GM21423 (cell line): ENCODE data around the gene RALGPS1.

ENCODE experiments used
- ATAC-seq: cut with Tn5 transposase; IDR thresholded peaks from one replicate; pipeline ENCODE4 v1.9.1; 2021; ENCODE audit warnings: mild to moderate bottlenecking, moderate library complexity; ENCODE audit not compliant: unreplicated experiment

Gene RALGPS1

DNA sequence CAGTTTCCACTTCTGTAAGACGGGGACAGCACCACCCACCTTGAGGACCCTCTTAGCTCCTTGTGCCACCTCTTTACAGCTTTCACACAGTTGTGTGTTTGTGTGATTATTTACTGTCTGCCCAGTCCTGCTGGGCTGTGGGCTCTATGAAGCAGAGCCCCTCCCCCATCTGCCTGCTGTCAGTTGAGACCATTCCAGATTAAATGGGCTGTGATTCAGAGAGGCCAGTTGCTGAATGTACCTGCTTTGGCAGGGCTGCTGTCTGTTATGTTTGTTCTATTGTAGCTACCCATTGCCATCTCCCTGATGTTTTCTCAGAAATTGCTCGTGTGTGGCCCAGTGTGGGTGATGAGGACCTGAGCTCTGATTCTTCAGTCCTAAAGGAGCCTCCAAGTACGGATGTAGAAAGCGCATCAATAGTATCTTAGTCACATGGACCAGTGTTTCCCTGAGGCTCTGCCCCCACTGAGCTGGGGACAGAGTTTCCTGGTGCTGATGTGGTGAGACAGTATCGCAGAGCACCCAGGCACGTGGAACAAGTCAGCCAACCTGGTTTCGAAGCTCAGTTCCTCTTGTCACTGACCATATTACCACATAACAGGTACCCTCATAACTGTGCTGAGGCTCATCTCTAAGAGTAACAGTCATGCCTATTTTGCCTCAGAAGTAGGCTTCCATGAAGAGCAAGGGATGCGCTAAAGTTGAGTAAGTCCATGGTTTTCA lies 204.2 kb downstream of the RALGPS1 start:
- ATAC-seq = no peak

DNA sequence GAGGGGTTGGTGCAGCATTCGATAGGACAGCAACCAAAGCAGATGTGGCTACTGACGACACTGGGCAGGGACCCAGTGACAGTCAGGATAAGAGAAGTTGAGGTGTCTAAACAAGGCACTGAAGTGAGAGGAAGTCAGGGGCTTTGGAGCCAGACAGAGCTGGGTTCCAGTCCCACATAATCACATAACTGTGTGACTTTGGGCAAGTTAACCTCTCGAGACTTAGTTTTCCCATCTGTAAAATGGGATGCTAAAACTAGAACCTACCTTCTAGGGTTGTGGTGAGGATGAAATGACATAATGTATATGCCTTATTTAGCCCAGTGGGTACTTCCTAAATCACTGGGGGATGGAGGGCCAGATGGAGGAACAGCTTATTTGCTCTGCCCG lies 204.7 kb downstream of the RALGPS1 start:
- no peak for ATAC-seq

DNA sequence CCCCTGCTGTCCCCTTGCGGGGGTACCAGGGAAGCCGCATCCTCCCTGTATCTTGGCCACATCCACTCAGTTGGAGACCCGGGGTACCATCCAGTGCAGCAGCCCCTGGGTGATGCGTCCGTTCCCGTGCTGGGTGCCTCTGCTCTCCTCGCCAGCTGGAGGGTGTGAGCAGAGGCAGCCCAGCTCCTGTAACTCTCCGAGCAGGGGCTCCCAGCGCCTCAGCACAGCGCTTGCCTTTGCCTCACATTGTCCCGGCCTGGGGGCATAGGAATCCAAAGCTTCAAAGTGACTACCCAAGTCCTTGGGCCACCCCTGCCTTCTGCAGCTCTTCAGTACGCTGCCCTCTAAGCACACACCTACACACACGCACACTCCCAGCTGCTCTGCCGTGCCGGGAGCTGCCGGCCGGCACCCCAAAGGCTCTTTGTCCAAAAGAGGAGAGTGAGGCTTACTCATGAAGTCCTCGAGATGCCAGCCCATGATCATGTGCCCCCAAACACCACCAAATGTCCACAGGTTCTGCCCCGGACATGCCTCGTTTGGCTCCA lies 207.1 kb downstream of the RALGPS1 start:
- no peak for ATAC-seq

GRCh38 chr9:127122176-127123063 lies 207.8 kb downstream of the RALGPS1 start, which contains the start of gene ANGPTL2:
Gene ANGPTL2 (minus strand): TSS chr9:127122635. CDS start chr9:127108731, 13,904 bp downstream.
- peak; percentile 43 for ATAC-seq

GRCh38 chr9:127123064-127123890 lies 208.7 kb downstream of the RALGPS1 start:
- ATAC-seq = no peak

GRCh38 chr9:127124111-127124531 lies 209.5 kb downstream of the RALGPS1 start:
- no peak for ATAC-seq

DNA sequence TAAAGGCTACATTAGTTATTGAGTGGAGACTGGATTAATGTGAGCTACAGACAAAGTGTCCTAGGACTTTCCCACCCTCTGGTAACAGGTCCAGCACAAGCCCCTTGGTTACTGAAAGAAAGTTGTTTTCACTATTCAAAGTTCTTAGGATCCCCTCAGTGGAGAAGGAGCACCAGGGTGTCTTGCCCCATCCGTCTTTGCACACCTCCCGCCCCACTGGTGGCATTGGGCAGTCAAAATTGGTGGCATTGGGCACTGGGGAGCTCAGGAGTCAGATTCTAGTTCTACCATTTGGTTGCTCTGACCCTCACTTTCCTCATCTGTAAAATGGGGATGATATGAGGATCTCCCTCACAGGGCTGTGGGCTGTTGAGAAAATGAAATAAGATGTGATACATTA lies 210.2 kb downstream of the RALGPS1 start:
- no peak for ATAC-seq

GRCh38 chr9:127126971-127127370 lies 212.4 kb downstream of the RALGPS1 start:
- ATAC-seq = no peak

DNA sequence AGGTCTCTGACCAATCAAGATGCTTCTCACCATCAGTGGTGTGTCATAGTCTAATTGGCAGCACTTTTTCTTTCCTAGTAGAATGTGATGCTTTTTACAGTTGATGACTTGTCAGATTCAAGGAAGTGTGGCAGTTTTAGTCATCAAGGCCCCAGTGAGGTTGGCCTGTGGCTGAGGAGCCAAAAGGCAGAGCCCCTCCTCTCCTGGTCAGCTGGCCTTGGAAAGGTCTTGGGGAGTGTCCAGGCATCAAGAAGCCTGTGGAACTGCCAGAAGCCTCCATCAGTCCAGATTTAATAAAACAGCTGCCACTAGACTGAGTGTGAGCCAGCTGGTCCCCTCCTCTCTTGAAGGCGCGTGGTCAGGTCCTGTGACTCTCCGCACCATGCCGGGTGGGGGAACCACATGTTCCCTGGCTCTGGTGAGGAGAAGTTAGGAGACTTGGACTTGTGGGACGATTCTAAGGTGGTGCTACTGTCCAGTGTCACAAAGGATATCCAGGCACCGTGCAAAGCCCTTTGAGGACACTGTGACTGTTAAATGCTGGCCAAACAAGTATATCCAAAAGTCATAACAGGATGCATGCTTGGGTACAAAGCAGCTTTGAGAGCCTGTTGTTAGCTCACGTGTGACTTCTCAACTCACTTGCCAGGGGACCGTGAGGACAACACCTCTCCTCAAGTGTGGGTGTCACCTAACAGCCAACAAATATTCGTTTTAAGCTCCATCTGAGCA lies 213.9 kb downstream of the RALGPS1 start:
- ATAC-seq = no peak

DNA sequence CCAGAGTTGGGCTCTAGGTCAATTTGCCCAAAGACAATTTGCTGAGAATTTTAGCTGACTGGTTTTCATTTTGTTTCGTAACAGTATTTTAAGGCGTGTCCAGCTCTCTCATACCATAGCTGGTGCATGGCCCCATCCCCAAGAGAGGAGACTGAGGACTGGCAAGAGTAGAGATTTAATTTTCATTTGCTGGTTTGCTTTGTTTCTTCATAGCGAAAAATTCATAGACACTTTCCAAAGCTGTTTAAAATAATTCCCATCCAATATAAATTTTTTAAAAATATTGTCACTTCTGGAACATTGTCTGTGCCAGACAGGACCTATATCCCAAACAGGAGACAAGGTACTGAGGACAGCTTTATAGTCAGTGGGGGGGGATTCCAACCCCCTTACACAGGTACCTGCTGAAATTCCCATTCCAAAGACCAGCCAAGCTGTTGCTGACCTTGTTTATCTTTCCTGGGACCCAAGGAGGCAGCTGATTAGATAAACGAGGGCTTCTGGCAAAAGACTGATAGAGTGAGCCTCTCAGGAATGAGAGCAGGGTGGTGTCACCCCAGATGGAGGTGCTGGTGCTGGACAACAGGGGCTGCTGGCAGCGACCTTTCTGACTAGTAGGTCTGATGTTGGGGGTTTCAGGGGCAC lies 214.6 kb downstream of the RALGPS1 start:
- no peak for ATAC-seq

DNA sequence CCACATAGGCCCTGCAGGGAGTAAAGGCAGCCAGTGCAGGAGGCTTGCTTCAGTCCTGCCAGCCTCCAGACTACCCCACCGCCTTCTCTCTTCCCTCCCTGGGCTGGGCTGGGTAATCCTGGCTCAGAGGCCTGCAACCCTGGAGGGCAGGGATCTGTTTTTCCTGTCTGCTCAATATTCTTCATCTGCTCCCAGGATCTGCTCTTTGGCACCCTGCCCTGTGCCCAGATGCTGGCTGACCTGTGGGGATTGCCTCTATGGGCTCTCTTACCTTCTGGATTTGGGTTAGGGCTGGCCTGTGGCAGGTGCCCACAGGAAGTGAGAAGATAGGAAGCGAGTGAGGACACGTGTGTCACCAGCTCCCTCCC lies 215.1 kb downstream of the RALGPS1 start:
- no peak for ATAC-seq

DNA sequence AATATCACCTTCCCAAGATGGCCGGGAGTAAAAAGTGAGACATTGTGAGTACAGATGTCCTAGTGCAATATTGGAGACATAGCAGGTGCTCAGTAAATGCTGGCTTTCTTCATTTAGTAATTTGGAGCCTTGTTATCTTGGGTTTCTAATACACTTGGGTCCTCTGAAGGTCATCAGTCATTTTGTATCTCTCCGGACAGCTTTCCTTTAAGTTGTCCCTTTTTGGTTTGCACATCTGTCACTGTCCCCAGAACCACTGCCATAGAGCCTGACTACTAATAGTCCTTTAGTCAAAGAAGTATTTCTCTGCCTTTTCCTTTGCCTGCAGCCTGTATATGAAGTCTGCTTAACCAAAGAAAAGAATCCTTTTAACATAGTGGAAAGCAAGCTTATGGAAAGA lies 215.7 kb downstream of the RALGPS1 start:
- ATAC-seq = no peak

- ATAC-seq = no peak
Observed at GRCh38 chr9:127130661-127131538, 216.3 kb downstream of the RALGPS1 start.

DNA sequence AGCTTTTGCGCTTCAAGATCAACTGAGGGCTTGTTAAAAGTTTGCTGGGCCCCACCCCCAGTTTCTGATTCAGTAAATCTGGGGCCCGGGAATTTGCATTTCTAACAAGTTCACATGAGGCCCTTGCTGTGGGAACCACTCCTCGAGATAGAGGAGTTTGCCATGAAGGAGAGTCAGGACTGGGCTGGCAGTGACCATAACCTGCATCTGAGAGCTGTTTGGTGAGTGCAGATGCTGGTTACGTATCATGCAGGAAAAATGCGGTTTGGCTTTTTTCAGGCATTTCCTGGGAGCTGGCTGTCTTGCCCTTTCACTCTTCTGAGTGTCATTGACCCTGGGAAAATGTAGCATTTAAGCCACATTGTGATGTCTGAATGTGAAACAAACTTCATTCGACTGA lies 217.3 kb downstream of the RALGPS1 start:
- ATAC-seq = no peak

DNA sequence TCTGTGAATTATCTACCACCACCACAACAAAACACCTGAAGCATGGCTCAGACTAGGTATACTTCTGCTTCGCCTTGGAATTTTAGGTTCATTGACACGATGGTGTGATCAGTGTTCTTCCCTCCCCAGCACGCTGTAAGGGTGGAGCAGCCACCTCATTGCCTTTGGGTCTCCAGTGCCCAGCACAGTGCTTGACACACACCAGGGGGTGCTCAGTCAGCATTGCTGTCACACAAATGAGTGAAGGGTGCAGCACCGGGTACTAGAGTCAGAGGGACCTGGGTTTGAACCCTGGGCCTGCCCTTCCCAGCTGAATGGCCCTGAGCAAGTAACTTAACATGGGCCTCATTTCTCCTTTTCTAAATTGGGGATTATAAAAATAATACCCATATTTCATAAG lies 217.8 kb downstream of the RALGPS1 start:
- ATAC-seq = no peak

GRCh38 chr9:127132921-127133647 lies 218.5 kb downstream of the RALGPS1 start:
- no peak for ATAC-seq

- ATAC-seq = no peak
Observed at GRCh38 chr9:127133739-127134167, 219.2 kb downstream of the RALGPS1 start.
